Stimulated activated CD8-positive, alpha-beta memory T cell treated with anti-CD3 and anti-CD28 coated beads, Interleukin-15, amount 100 ng/mL, for 48 hours (primary cell): Measurements from ENCODE around the gene DTL.
A peak's percentile ranks its signal among the peaks of the same experiment; 100 is the strongest.
"Not testable (repeated sequence)": the region's sequence is repeated elsewhere in the genome, so short reads cannot be mapped to it uniquely, and the experiment has no call there.

ENCODE experiments used
- DNase-seq, 2 donors: peaks; one replicate each; pipeline ENCODE4 v3.0.0-alpha.2; 2020; ENCODE audit warnings: low read depth in 2 of 2

DTL gene

GRCh38 chr1:212035123-212035834, at the start of gene DTL, which contains the start of gene INTS7:
TSS of gene DTL (plus strand) at chr1:212035748. CDS start at chr1:212035891, 143 bp downstream.
TSS of gene INTS7 (minus strand) at chr1:212035557. CDS start at chr1:212035437, 120 bp downstream.
- peak; percentile 97 to 98 for DNase-seq

GRCh38 chr1:211986628-211987254, 48.8 kb upstream of the DTL start:
- DNase-seq: no peak

- DNase-seq: no peak
Measured at GRCh38 chr1:211991695-211992094, 43.9 kb upstream of the DTL start.

GRCh38 chr1:211997426-211997825, 38.1 kb upstream of the DTL start:
- DNase-seq: not testable (repeated sequence)

- DNase-seq: no peak
Measured at GRCh38 chr1:212002536-212002935, 33.0 kb upstream of the DTL start.

GRCh38 chr1:212004895-212005608, 30.5 kb upstream of the DTL start:
- no peak for DNase-seq

GRCh38 chr1:212007178-212007577, 28.4 kb upstream of the DTL start:
- DNase-seq: no peak

- no peak for DNase-seq
Measured at GRCh38 chr1:212007886-212008285, 27.7 kb upstream of the DTL start.

GRCh38 chr1:212009561-212009960, 26.0 kb upstream of the DTL start:
- DNase-seq: no peak

- DNase-seq: no peak
Measured at GRCh38 chr1:212010004-212010403, 25.5 kb upstream of the DTL start.

- DNase-seq: peak; percentile 33 to 34
Measured at GRCh38 chr1:212012034-212012740, 23.4 kb upstream of the DTL start.

- DNase-seq: no peak
Measured at GRCh38 chr1:212013672-212014071, 21.9 kb upstream of the DTL start.

- no peak for DNase-seq
Measured at GRCh38 chr1:212020975-212021374, 14.6 kb upstream of the DTL start.

- DNase-seq: no peak
Measured at GRCh38 chr1:212021563-212021962, 14.0 kb upstream of the DTL start.

- DNase-seq: not testable (repeated sequence)
Measured at GRCh38 chr1:212022908-212023307, 12.6 kb upstream of the DTL start.

GRCh38 chr1:212024469-212025149, 10.9 kb upstream of the DTL start:
- no peak for DNase-seq

GRCh38 chr1:212027727-212028126, 7.8 kb upstream of the DTL start:
- not testable (repeated sequence) for DNase-seq

GRCh38 chr1:212030936-212031528, 4.5 kb upstream of the DTL start:
- no peak for DNase-seq

- no peak for DNase-seq
Measured at GRCh38 chr1:212034516-212035122, 929 bp upstream of the DTL start.

GRCh38 chr1:212035835-212036605, 472 bp downstream of the DTL start:
- no peak for DNase-seq
